Smooth muscle cell (in vitro differentiated cells): Measurements from ENCODE around the gene ADARB2. TPM values are rescaled to one million over a fixed set of nuclear protein-coding genes. Genes with fewer than 3 reads are reported as not detected.

Experiments
- DNase-seq: peaks from one replicate; lab custom pipeline; 2025; ENCODE audit not compliant: unreplicated experiment; lab: John Stamatoyannopoulos, UW
- H2AFZ ChIP-seq: fragments of 200-600 bp; sonication (generic); 2 replicates; pipeline ENCODE4 v1.6.0; 2016; ENCODE audit warnings: antibody characterized with exemption, low read depth, mild to moderate bottlenecking
- H3F3A ChIP-seq: fragments of 200-600 bp; sonication (generic); 2 replicates; pipeline ENCODE4 v1.6.0; 2017; ENCODE audit warnings: antibody characterized with exemption, low read depth
- H3K27ac ChIP-seq: fragments of 200-600 bp; sonication (generic); 2 replicates; pipeline ENCODE4 v1.5.1; 2016; ENCODE audit warnings: low read depth, mild to moderate bottlenecking
- H3K27me3 ChIP-seq: fragments of 200-600 bp; sonication (generic); 2 replicates; pipeline ENCODE4 v1.6.1; 2016; ENCODE audit warnings: low read depth, mild to moderate bottlenecking
- H3K36me3 ChIP-seq: fragments of 200-600 bp; sonication (generic); 2 replicates; pipeline ENCODE4 v1.5.1; 2016; ENCODE audit warnings: low read depth
- H3K4me1 ChIP-seq: fragments of 200-600 bp; sonication (generic); 2 replicates; pipeline ENCODE4 v1.5.1; 2016; ENCODE audit warnings: low read depth
- H3K4me2 ChIP-seq: fragments of 200-600 bp; sonication (generic); 2 replicates; pipeline ENCODE4 v1.6.0; 2016; ENCODE audit warnings: mild to moderate bottlenecking
- H3K4me3 ChIP-seq: fragments of 200-600 bp; sonication (generic); 2 replicates; pipeline ENCODE4 v1.5.1; 2016; ENCODE audit warnings: mild to moderate bottlenecking
- H3K79me2 ChIP-seq: fragments of 200-600 bp; sonication (generic); 2 replicates; pipeline ENCODE4 v1.6.0; 2016; ENCODE audit warnings: low read depth, mild to moderate bottlenecking
- H3K9ac ChIP-seq: fragments of 200-600 bp; sonication (generic); 2 replicates; pipeline ENCODE4 v1.6.0; 2016; ENCODE audit warnings: low read depth
- H3K9me3 ChIP-seq: fragments of 200-600 bp; sonication (generic); replicated peaks from 2 replicates; pipeline ENCODE4 v1.5.1; 2016; ENCODE audit warnings: low read depth
- H4K20me1 ChIP-seq: fragments of 200-600 bp; sonication (generic); 2 replicates; pipeline ENCODE4 v1.6.0; 2016; ENCODE audit warnings: low read depth
- CTCF ChIP-seq: fragments of 200-600 bp; sonication (generic); IDR thresholded peaks from 2 replicates; pipeline ENCODE4 v1.5.1; 2017; ENCODE audit warnings: borderline replicate concordance, mild to moderate bottlenecking, antibody characterized with exemption; ENCODE audit not compliant: insufficient read depth, poor library complexity, severe bottlenecking
- WGBS: methylation state at CpG from one replicate; pipeline ENCODE4 v1.1.7; 2016; ENCODE audit warnings: low lambda C conversion rate; 5-methylcytosine and 5-hydroxymethylcytosine counted together
- polyA plus RNA-seq: library from polyadenylated mRNA; unstranded; fragments of >200 nt; fragmentation: Nextera tagmentation; extraction: Ambion mirVana; gene quantifications from 2 replicates; pipeline ENCODE4 v1.2.1, GENCODE V29; 2016
- total RNA-seq: library from RNA; depleted of rRNA; stranded (reverse); fragments of >200 nt; gene quantifications from 2 replicates; pipeline ENCODE4 v1.2.3, GENCODE V29; 2014

Gene ADARB2
- total and polyA plus RNA-seq, 2 experiments from 2014 or later, result 0.13 to 0.39 TPM

GRCh38 chr10:1180071-1180730 is 557.1 kb downstream of the ADARB2 start:
- WGBS, result 90% methylated on average over 15 of the region's 16 CpGs
- no peaks in the 10 kb centered on the region for H3K9me3 ChIP-seq
- no peak overlapping the region for H3K27ac ChIP-seq

DNA sequence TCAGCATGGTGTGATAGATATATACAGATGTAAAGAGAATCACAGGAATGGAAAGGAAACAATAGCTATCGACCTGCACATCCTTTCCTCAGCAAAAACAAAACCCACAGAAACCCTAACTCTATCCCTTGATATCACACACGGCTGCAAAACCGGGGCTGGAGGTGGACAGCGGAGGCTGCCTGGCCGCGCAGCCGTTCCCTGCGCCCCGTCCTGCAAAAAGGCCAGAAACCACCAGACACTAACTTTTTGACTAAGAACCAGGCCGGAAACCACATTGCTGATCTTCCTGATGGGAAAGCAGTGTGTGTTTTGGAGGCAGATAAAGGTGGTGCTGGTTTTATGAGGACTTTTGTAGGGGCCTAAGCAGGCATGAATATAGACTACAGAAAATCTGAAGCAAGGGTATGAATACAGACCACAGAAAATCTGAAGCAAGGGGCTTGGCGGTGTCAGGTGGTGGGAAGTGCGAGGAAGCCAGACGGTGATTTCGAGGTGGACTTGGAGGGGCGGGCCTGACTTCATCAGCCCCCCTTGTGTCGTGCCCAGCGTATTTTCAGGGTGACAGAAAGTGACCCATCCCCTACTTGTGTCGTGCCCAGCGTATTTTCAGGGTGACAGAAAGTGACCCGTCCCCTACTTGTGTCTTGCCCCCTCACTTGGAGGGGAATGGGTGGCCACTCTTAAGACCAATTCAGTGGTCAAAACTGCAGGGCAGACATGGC is 557.8 kb downstream of the ADARB2 start:
- Histone ChIP-seq H3K4me1 (no peaks in the 10 kb centered on the region), H3K9me3 (no peaks in the 10 kb centered on the region), H3K27me3 (no peaks in the 10 kb centered on the region), H3K27ac (no peak overlapping the region), H3K4me2 (no peak overlapping the region), H3K4me3 (no peak overlapping the region), H2AFZ (no peak overlapping the region), H3K9ac (no peak overlapping the region), H4K20me1 (no peaks in the 10 kb centered on the region), H3K79me2 (no peaks in the 10 kb centered on the region), H3K36me3 (no peaks in the 10 kb centered on the region), H3F3A (no peaks in the 10 kb centered on the region)
- WGBS, result 90% methylated on average over 20 of the region's 20 CpGs
- no peak for DNase-seq
- no peak for TF ChIP-seq CTCF

More at GRCh38 chr10:1180071-1180730, 557.1 kb downstream of the ADARB2 start:
- Histone ChIP-seq H3K4me2 (no peak overlapping the region), H3K36me3 (no peaks in the 10 kb centered on the region), H3K4me3 (no peak overlapping the region), H3K79me2 (no peaks in the 10 kb centered on the region), H3K4me1 (no peaks in the 10 kb centered on the region), H3K27me3 (no peaks in the 10 kb centered on the region), H4K20me1 (no peaks in the 10 kb centered on the region), H3F3A (no peaks in the 10 kb centered on the region), H2AFZ (no peak overlapping the region), H3K9ac (no peak overlapping the region)
- no peak for DNase-seq
- TF ChIP-seq CTCF, result no peak

DNA sequence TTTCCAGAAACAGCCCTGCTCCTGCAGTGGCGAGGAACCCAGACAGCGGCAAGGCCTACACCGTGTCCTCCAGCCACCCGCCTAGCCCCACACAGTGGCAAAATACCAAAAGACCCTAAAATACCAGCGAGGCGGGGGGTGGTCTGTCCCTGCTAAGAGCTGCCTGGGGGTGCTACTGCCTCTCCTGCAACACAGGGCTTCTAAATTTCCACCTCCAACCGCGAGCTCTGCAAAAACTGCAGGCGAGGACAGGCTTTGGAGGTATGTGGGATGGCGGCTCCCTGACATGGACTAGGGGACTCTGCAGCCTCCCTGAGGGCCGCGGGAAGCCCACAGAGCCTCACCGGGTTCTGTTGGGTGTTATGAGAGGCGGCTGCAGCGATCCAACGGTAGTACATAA is 558.8 kb downstream of the ADARB2 start:
- Histone ChIP-seq H3K9ac (no peak overlapping the region), H4K20me1 (no peaks in the 10 kb centered on the region), H3F3A (no peaks in the 10 kb centered on the region), H3K4me3 (no peak overlapping the region), H3K36me3 (no peaks in the 10 kb centered on the region), H3K4me2 (no peak overlapping the region), H3K79me2 (no peaks in the 10 kb centered on the region), H3K4me1 (no peaks in the 10 kb centered on the region), H3K27ac (no peak overlapping the region), H3K9me3 (no peaks in the 10 kb centered on the region), H2AFZ (no peak overlapping the region), H3K27me3 (no peaks in the 10 kb centered on the region)
- no peak for DNase-seq
- no peak for TF ChIP-seq CTCF
- WGBS, result 95% methylated on average over 16 of the region's 16 CpGs

DNA sequence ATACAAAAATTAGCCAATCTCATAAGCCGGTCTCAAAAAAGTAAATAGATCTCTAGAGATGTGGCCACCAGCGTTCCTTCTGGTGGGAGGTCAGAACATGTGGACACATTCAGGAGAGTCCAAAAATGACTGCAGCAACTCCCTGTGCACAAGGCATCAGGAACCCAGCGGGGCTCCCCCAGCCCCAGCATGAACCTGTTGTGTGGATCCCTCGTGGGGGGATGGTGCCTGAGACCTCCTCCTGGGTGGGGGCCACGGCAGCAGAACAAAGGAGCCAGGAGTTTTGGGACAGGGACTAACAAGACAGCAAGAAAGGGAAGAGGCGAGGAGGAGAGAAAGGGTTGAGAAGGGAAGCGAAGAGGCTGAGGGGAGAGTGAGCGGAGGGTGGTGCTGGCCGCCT is 559.4 kb downstream of the ADARB2 start:
- no peak for DNase-seq

More for the DNA sequence above, 559.4 kb downstream of the ADARB2 start:
- Histone ChIP-seq H3F3A (no peaks in the 10 kb centered on the region), H3K27ac (no peak overlapping the region), H2AFZ (no peak overlapping the region), H3K4me1 (no peaks in the 10 kb centered on the region), H3K79me2 (no peaks in the 10 kb centered on the region), H3K4me3 (no peak overlapping the region), H3K36me3 (no peaks in the 10 kb centered on the region), H3K9ac (no peak overlapping the region), H3K27me3 (no peaks in the 10 kb centered on the region), H3K9me3 (no peaks in the 10 kb centered on the region), H3K4me2 (no peak overlapping the region), H4K20me1 (no peaks in the 10 kb centered on the region)
- WGBS, result 95% methylated on average over 9 of the region's 9 CpGs
- TF ChIP-seq CTCF, result no peak
